GM20431 (cell line): Measurements from ENCODE around the gene TRPM6.
"Not testable (repeated sequence)": the region's sequence is repeated elsewhere in the genome, so short reads cannot be mapped to it uniquely, and the experiment has no call there.

Experiments
- in situ Hi-C: fragments of 300-500 bp; cut with MseI, MboI; formaldehyde crosslinking; loops from one replicate; pipeline ENCODE4 v1.15.0; 2020; ENCODE audit warnings: low sequenced_read_pairs; ENCODE audit not compliant: unreplicated experiment

TRPM6 gene

DNA sequence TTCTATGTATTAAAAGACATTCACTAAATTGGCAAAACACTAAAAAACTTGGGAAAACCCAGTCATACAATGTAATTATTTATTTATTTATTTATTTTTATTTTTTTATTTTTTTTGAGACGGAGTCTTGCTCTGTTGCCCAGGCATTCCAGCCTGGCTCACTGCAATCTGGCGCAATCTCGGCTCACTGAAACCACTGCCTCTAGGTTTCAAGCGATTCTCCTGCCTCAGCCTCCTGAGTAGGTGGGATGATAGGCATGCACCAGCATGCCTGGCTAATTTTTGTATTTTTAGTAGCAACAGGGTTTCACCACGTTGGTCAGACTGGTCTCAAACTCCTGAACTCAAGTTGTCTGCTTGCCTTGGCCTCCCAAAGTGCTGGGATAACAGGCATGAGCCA, 27.5 kb downstream of the TRPM6 start:
- in situ Hi-C loops = not testable (repeated sequence)

DNA sequence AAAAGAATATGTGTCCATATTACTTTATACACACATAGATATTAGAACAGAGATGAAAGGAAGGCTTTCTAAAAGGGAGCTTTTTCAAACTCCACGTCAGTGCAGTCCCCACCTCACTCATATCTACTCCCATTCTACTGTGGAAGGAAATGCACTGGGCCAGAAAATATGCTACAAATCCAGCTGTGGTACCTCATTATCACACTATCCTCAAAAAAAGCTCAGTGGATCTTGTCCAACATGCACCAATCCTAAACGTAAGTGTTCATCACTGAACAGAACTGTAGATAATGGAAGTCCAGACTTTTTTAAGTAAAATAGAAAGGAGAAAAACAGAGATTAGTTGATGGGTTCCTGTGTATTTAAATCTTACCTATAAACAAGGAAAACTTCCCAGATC, 27.9 kb downstream of the TRPM6 start:
- in situ Hi-C loops = no loop called here

DNA sequence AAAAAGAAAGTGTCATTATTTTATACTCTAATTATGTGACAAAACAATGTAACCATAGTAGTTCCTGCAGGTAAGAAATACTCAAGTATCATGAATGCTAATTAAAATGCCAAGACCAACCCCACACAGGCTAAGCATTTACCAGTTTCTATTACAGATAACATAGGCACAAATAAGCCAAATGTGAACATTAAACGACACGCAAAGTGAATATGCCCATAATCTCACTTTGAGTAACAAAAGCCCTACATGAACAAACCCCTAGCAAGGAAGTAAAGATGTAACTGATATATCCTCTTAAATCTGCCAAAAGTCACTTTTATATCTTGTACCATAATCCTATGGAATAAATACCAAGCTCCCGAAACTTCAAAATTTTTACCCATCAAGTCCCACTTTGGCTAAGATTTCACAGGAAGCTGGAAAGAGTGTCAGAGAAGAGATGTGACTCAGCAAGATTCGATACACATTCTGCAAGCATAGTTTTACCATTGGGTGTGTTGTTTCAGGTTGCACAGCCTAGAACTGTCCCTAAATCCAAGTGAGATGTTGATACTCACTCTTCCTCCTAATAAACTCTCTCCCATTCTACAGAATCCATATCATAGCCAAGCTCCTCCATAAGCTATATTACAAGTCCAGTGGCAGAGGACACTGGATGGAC, 28.8 kb downstream of the TRPM6 start:
- in situ Hi-C loops = no loop called here

DNA sequence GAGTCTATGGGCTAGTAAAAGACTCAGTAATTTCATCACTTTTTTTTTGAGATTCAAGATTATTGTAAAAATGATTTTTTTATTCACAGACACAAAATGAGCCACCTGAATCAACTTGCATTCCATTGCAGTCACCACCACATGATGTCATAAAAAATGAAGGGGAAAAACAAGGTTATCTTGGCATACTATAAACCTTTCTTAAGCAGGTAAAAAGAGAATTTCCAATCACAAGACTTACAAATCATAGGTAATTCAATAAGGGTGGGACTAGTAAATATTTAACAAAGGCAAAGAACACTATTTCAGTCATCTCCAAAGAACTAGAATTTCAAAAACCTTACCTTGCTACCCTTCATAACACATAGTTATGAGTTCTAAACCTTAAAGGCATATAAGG, 30.7 kb downstream of the TRPM6 start:
- in situ Hi-C loops = no loop called here

DNA sequence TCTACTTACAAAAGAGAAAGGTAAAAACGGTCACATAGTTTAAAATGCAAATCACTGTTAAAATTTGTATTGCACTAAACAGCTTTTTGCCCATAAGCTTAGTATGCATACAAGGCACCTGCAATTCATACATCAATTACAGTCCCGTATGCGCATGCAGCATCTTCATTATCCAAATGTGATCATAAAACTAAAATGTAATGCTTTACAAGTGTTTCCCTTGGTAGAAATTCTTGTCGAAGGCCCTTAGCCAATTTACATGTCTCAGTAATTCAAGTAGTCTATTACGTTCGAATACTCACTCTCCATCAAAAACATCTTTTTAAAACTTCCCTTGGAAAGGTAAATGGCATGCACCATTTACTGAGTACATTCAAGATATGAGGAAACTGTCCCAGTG, 32.6 kb downstream of the TRPM6 start:
- in situ Hi-C loops = no loop called here

DNA sequence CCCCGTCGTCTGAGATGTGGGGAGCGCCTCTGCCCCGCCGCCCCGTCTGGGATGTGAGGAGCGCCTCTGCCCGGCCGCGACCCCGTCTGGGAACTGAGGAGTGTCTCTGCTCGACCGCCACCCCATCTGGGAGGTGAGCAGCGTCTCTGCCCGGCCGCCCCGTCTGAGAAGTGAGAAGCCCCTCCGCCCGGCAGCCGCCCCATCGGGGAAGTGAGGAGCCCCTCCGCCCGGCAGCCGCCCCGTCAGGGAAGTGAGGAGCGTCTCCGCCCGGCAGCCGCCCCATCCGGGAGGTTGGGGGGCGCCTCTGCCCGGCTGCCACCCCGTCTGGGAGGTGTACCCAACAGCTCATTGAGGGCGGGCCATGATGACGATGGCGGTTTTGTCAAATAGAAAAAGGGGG, 34.7 kb downstream of the TRPM6 start:
- in situ Hi-C loops = not testable (repeated sequence)

DNA sequence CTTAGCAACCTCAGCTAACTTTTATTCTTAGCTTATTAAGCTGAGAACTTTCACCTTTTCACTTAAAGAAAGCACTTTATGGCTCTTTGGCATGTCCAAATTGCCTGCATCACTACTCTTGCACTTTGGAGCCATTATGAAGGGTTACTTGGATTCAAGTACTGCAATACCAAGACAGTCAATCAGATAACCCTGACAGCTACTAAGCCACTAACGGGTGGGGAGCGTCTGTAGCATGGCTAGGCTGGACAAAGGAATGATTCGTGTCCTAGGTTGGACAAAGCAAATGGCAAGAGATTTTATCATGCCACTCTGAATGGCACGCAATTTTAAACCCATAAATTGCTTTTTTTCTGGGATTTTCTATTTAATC, 39.6 kb downstream of the TRPM6 start:
- in situ Hi-C loops = no loop called here

DNA sequence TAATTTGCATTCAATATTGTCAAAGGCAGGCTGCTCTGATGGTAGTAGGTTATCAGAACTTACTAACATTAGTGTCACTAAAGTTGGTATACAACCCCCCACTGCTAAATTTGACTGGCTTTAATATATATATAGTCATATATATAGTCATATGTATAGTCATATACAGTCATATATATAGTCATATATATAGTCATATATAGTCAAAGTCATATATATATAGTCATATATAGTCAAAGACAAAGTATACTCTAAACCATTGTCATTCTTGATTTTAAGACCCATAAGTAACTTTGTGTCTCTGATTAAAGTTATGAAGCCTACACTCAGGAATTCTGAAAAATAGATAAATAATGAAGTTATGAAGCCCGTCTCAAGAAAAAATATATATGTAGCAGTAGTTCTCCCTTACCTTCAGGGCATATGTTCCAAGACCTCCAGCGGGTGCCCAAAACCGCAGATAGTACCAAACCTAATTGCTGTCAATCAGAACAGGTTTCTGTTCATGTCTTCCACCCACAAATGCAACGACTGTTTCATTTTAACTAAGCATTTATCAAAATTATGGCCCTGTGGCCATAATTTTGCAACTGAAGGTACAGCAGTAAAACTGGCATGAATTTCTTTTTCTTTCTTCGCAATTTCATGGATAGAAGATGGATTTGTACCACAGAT, 40.1 kb downstream of the TRPM6 start:
- in situ Hi-C loops = no loop called here

DNA sequence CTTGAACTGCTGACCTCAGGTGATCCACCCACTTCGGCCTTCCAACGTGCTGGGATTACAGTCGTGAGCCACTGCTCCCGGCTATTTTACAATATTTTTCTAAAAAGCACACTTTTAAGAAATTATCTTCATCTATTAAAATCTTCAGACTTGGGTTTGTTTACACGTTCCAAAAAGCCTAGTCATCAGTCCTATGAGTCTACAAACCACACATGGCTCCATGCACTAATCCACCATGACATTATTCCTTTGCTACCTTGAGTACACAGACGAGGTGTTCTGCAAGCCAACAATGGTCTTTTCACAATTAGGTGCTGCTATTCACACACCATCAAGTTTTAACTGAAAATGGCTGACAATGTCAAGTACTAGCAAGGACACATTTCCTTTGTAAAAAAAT, 41.0 kb downstream of the TRPM6 start:
- in situ Hi-C loops = no loop called here

DNA sequence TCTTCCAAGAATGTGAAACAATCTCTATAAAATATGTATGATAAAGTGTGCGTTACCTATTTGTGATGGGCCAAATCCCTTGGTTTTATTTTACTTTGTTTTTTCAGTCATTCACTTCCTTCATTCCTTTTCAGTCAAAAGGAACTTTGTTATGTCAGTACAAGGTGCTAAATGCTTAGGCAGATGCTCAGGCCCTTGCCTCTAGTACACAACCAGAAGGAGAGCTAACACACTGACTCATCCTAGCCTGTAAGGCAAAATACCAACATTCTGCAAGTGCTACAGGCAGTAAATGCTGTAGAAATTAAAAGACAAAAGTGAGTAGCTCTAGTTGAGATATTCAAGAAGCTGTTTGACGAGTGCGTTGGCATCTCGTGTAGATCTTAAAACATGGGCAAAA, 49.4 kb downstream of the TRPM6 start:
- in situ Hi-C loops = no loop called here

DNA sequence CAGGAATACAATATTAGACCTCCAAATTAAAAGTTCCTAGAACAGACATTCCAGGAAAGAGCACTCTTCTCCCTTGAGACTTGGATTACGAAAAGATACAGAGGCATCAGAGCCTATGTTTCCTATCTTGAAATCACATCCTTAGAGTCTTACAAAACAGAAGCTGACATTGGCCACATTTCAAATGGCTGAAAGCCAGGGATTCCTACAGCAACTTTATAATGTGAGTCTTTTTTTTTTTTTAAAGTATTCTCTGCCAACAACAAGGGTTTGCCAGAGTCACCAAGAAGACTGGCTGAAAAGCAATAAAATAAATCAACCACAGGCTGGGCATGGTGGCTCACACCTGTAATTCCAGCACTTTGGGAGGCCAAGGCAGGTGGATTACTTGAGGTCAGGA, 63.1 kb downstream of the TRPM6 start:
- in situ Hi-C loops = no loop called here

DNA sequence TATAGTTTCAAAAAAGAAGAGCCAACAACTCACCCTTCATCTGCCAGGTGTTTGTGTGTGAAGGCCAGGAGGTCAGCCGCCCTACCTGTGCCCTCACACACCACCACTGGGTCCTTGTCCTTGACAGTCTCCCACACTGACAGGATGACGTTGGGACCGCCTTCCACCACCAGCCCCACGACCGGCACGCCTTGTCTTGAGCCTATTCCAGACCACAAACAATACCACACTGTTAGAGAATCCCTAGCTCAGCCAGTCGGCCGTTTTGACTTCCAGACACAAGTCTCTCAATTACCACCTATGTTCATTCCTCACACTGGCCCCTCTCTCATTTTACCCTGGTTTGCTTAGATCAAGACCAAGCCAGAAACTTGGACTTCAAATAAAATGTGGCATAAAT, 66.1 kb downstream of the TRPM6 start:
- in situ Hi-C loops = no loop called here

DNA sequence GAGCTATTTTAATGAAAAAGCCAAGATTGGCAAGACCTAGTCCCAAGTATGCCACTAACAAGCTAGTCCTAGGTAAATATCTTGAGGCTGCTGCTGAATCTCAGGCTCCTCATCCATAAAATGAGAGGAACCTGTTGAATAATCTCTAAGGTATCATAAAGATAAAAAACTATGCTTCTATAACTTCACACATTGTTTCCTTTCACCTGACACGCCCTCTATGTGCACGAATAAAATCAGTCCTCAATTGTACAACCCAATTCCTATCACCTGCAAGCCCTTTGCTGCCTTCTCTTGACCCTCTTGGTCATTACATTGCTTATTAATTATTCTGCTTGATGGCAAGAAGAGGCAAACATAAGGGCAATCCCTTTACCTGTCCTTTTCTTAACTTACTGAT, 69.9 kb downstream of the TRPM6 start:
- in situ Hi-C loops = no loop called here

DNA sequence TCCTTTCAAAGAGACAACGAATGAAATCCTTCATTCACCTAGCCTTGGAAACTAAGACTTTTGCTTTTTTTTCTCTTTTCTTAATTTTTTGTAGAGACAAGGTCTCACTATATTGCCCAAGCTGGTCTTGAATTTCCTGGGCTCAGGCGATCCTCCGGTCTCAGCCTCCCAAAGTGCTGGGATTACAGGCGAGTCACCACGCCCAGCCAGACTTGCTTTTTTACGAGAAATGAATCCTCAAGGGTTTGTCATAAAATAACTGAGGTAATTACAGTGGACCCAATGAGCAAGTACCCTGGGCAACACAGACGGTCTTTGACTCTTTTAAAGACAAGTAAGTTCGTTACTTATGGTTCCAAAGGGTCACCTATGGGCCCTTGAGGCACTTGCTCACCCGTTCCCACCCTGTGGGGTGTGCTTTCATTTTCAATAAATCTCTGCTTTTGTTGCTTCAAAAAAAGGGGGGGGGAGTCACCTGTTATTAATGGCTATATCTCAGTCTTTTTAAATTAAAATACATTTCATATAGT, 70.4 kb downstream of the TRPM6 start:
- in situ Hi-C loops = no loop called here

DNA sequence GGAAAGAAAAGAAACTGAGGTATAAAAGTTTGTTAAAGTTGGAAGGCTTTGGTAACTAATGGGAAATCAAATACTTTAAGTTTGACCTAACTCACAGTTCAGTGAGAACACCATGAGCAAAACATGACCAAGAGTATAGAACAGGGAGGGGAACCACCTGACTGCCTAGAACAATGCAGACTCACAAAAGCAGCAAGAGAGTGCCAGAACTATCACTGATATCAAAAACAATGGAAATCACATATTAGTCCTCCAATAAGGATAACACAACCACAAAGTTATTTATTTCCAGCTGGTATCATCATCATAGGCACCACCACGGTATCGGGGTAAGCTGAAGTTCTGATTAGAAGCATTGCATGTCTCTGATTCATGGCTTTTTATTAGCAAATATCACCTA, 77.5 kb downstream of the TRPM6 start:
- in situ Hi-C loops = no loop called here

DNA sequence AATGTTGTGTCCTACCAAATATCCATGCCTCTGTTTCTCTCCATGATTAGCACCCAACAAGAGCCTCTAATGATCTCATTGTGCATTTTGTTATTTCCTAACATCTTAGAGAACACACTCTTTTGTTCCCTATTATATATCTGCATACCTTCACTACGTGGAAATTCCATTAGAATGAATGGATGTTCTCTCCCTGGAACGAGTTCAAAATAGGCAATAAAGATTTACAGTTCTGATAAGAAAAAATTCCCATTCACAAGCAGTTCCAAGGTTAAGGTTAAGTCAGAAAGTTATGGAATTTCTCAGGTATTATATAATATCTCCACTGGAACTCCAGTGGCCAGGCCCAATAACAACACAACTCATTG, 83.7 kb downstream of the TRPM6 start:
- in situ Hi-C loops = no loop called here

DNA sequence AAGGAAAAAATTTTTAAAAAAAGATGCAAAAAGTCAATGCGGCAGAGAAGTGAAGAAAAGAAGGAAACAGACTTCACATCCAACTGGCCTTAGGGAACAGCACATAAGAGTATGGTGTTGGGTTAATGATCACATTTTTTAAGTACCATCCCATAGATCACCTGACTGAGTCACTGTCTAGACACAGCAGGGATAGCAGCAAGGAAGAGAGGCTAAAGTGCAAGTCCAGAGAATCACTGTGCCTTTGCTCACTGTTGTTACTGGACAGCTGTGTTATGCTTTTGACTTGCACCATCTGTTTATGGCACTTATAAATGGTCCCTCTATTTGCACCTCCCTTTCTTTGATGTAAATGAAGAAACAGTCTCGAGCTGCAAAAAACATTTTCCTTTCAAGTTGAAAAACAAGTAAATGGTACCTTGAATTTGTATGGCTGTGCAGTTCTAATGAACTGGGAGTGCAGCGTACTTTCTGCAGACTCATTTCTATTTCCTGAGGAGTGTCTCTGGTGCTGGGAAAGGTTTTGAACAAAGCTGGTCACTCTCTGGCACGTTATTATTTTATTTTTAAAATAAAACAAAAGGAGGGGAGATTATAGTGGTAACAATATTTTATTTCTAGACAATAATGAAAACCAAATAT, 84.2 kb downstream of the TRPM6 start:
- in situ Hi-C loops = no loop called here

DNA sequence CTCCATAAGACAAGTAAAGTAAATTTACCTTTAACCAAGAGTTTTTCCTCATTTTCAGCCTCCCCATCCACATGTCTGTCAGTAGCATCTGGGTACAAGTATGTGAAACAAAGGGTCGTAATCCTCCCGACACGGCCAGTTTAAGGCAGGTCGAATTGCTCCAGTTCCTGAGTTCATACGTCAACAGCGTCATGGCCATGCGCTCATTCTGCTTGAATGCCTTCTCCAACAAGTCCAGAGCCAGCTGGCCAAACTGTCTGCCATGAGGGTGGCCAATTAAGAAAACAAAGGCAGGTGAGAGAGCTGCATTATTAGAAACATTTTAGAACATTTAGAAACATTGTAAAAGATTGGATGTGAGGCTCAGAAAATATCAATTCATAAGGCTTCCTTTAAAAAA, 87.5 kb downstream of the TRPM6 start:
- in situ Hi-C loops = no loop called here

DNA sequence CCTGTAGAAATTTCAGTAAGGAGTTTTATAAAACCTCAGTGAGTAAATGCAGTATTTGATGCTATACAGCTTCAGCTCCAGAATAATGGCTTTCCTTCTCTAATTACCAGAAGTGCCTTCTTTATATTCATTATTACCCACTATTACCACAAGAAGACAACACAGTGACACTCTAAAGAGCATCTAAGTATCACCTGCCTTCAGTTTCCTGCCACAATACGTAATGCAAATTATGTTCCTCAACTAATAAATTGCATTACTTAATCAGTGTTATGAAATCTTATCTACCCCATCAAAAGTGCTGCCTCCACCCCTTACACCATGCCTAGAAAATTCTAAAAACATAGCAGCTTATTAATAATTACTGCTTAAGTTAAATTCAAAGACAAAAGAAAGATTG, 91.9 kb downstream of the TRPM6 start:
- in situ Hi-C loops = no loop called here

DNA sequence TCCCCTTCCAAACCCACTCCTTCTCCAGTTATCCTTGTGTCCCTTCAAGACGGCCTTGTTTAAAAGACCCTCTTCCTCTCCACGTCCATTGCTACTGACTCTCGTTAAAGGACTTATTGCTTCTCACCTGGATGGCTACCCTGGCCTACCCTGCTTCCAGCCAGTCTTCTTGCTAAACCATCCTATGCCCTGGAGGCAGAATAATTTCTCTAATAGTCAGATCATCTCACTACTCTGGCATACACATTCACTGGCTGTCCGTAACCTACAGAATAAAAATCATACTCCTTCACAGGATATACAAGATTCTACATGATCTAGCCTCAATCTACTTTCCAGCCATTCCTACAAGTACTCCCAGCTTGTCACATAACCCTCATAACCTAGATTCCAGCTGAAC, 92.6 kb downstream of the TRPM6 start:
- in situ Hi-C loops = no loop called here

DNA sequence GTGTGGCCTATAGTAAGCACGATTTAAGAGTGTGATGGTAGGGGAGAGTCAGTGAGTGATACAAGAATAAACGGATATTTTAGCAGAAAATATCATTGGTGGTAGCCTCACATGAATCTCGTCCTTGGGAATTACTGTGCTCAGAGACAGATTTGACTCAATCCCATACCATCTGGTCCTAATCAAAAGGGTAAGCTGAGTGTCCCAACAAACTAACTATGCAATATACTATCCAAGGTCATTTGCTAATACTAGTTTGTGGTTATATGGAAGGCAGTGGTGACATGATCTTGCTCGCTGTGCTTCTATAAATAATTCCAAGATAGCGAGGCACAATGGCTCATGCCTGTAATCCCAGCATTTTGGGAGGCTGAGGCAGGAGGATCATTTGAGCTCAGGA, 103.2 kb downstream of the TRPM6 start:
- in situ Hi-C loops = no loop called here

DNA sequence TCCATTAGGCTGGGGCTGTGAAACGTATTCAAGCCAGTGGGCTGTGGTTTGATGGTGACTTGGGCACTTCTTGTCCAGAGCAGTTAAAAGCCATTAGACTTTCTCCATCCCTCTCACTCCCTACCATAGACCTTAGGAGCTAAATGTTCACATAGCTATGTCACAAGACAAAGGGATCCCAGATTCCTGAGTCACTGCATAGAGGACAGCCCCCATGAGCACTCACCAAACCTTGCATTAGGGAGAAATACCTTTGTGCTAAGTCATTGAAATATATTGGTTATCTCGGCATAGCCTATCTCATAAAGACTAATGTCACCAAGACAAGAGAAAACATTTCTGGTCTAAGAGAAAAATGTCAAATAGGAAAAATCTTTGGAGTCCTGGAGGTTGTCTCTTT, 104.3 kb downstream of the TRPM6 start:
- in situ Hi-C loops = no loop called here
